Panc1 (cell line): ENCODE results near the gene CACNB1. TPM values are rescaled to one million over a fixed set of nuclear protein-coding genes. Genes with fewer than 3 reads are reported as not detected.

Experiments
- ATAC-seq: fragments of 200-7000 bp; cut with Tn5 transposase; 2 replicates; pipeline ENCODE4 v1.9.1; 2020; ENCODE audit warnings: mild to moderate bottlenecking, moderate library complexity
- BruUV-seq: library from RNA; stranded (reverse); fragments of 400-500 nt; replicated peaks from 2 replicates; lab custom pipeline; 2021; lab: Mats Ljungman, UMichigan
- CTCF ChIA-PET: fragments of 300-600 bp; sonication (Branson Sonifier 250); formaldehyde crosslinking; loops from one replicate; lab custom pipeline; 2022; ENCODE audit warnings: antibody characterized with exemption; lab: Charles Lee
- POLR2A ChIA-PET: fragments of 300-600 bp; sonication (Branson Sonifier 250); formaldehyde crosslinking; loops from one replicate; lab custom pipeline; 2022; ENCODE audit warnings: antibody characterized with exemption; lab: Charles Lee
- DNase-seq: peaks from one replicate; pipeline ENCODE4 v3.0.0-alpha.2; 2010; ENCODE audit warnings: low read depth, low spot score
- H3K27ac ChIP-seq: 2 replicates; pipeline ENCODE4 v1.5.1; 2011; ENCODE audit warnings: mild to moderate bottlenecking, low read length, inconsistent platforms
- H3K27me3 ChIP-seq: fragments of 200-500 bp; sonication (Bioruptor generic); 2 replicates; pipeline ENCODE4 v1.6.0; 2014; ENCODE audit warnings: low read length, inconsistent platforms; ENCODE audit not compliant: control insufficient read depth, insufficient read depth
- H3K36me3 ChIP-seq: fragments of 200-500 bp; sonication (Bioruptor generic); 2 replicates; pipeline ENCODE4 v1.5.1; 2014; ENCODE audit warnings: inconsistent platforms, mild to moderate bottlenecking, low read length, moderate library complexity; ENCODE audit not compliant: control insufficient read depth, insufficient read depth
- H3K4me1 ChIP-seq: 2 replicates; pipeline ENCODE4 v1.5.1; 2011; ENCODE audit warnings: inconsistent platforms, mild to moderate bottlenecking, low read length, moderate library complexity; ENCODE audit not compliant: control insufficient read depth, insufficient read depth
- H3K4me3 ChIP-seq, 2 experiments: 2 replicates each; pipeline ENCODE4 v1.5.1; 2011 to 2012; ENCODE audit warnings: low read depth in 2 of 2, low read length in 2 of 2, mild to moderate bottlenecking in 2 of 2, inconsistent platforms in 1 of 2, moderate library complexity in 1 of 2
- H3K9me3 ChIP-seq: fragments of 200-500 bp; sonication (Bioruptor generic); 2 replicates; pipeline ENCODE4 v1.5.1; 2014; ENCODE audit warnings: low read depth, mild to moderate bottlenecking, inconsistent platforms, low read length, moderate library complexity; ENCODE audit not compliant: control insufficient read depth, insufficient read depth
- POLR2AphosphoS5 ChIP-seq: IDR thresholded peaks from 2 replicates; pipeline ENCODE4 v1.6.1; 2012; ENCODE audit warnings: mild to moderate bottlenecking, low read depth, low read length, moderate library complexity
- SIN3A ChIP-seq: IDR thresholded peaks from 2 replicates; pipeline ENCODE4 v1.6.1; 2012; ENCODE audit warnings: low read depth, mild to moderate bottlenecking, low read length, moderate library complexity, borderline replicate concordance; ENCODE audit not compliant: insufficient read depth
- TCF7L2 ChIP-seq: IDR thresholded peaks from 2 replicates; pipeline ENCODE4 v1.6.1; 2011; ENCODE audit warnings: mild to moderate bottlenecking, low read depth, low read length, inconsistent platforms
- in situ Hi-C: cut with HindIII; loops from 2 replicates; pipeline ENCODE4 v1.10.0; 2016; ENCODE audit warnings: low sequenced_read_pairs, low pct_unique_long_range_greater_than_20kb
- intact Hi-C: fragments of 100-400 bp; cut with micrococcal nuclease; formaldehyde crosslinking; loops from one replicate; pipeline ENCODE4 v1.10.0; 2022; ENCODE audit not compliant: unreplicated experiment
- total RNA-seq: library from RNA; stranded (reverse); gene quantifications from one replicate; pipeline ENCODE4 v1.2.1, GENCODE V29; 2021; ENCODE audit not compliant: unreplicated experiment
- TF ChIP-seq, protein P1 (sequence below), 2 experiments: IDR thresholded peaks; 2 replicates each; pipeline ENCODE4 v1.6.1; 2011 to 2012; ENCODE audit warnings: low read depth in 2 of 2, control low read depth in 1 of 2, low read length in 1 of 2, mild to moderate bottlenecking in 1 of 2, moderate library complexity in 1 of 2; ENCODE audit not compliant: insufficient read depth in 1 of 2
- TF ChIP-seq, protein P2 (sequence below): fragments of 450-650 bp; IDR thresholded peaks from 2 replicates; pipeline ENCODE4 v1.5.1; 2017; ENCODE audit warnings: mild to moderate bottlenecking

CACNB1 gene
- total RNA-seq, 1 experiment from 2014 or later = 14.9 TPM

DNA sequence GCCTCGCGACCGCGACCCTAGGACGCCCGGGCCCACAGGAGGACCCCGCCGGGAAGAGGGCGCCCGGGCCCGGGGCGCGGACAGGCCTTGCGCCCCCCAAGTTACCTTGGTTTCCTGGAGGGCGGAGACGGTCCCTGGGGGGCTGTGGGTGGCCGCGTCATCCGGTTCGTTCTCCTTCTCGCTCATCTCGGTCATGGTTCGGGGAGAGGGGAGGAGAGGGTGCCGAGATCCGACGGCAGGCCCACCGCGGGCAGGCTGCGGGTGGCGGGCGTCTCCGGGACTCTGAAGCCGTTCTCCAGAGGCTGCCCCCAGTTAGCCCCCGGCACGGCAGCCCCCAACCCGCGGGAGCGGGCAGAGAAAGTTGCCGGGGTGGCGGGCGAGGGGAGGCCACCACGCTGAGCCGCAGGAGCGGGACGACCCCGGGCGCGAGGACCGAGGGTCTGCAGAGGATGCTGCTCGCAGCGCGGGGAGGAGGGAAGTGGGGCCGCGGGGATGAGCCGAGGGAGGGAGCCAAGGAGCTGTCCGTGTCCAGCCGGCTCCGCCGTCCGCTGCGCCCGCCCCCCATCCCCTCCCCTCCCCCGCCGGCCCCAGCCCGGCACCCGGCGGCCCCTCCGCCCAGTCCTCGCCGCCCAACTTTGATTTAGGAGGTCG is 28.0 kb upstream of the CACNB1 start, which contains the start of gene STAC2:
Gene STAC2 (minus strand): TSS at position 638 of the 651 bp plus-strand sequence. CDS start 443 bp downstream, at position 195.
- no peaks in the 10 kb centered on the region for H3K4me1 ChIP-seq
- no peak for ATAC-seq
- no peak for TF ChIP-seq TCF7L2
- TF ChIP-seq, protein P1, sequence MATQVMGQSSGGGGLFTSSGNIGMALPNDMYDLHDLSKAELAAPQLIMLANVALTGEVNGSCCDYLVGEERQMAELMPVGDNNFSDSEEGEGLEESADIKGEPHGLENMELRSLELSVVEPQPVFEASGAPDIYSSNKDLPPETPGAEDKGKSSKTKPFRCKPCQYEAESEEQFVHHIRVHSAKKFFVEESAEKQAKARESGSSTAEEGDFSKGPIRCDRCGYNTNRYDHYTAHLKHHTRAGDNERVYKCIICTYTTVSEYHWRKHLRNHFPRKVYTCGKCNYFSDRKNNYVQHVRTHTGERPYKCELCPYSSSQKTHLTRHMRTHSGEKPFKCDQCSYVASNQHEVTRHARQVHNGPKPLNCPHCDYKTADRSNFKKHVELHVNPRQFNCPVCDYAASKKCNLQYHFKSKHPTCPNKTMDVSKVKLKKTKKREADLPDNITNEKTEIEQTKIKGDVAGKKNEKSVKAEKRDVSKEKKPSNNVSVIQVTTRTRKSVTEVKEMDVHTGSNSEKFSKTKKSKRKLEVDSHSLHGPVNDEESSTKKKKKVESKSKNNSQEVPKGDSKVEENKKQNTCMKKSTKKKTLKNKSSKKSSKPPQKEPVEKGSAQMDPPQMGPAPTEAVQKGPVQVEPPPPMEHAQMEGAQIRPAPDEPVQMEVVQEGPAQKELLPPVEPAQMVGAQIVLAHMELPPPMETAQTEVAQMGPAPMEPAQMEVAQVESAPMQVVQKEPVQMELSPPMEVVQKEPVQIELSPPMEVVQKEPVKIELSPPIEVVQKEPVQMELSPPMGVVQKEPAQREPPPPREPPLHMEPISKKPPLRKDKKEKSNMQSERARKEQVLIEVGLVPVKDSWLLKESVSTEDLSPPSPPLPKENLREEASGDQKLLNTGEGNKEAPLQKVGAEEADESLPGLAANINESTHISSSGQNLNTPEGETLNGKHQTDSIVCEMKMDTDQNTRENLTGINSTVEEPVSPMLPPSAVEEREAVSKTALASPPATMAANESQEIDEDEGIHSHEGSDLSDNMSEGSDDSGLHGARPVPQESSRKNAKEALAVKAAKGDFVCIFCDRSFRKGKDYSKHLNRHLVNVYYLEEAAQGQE (IDR thresholded peaks at IDR 0.05; ENCODE audit: insufficient read depth in 1 of 2, low read depth in 2 of 2, low read length in 1 of 2) = no peak
- no peak for TF ChIP-seq POLR2AphosphoS5
- TF ChIP-seq, protein P2, sequence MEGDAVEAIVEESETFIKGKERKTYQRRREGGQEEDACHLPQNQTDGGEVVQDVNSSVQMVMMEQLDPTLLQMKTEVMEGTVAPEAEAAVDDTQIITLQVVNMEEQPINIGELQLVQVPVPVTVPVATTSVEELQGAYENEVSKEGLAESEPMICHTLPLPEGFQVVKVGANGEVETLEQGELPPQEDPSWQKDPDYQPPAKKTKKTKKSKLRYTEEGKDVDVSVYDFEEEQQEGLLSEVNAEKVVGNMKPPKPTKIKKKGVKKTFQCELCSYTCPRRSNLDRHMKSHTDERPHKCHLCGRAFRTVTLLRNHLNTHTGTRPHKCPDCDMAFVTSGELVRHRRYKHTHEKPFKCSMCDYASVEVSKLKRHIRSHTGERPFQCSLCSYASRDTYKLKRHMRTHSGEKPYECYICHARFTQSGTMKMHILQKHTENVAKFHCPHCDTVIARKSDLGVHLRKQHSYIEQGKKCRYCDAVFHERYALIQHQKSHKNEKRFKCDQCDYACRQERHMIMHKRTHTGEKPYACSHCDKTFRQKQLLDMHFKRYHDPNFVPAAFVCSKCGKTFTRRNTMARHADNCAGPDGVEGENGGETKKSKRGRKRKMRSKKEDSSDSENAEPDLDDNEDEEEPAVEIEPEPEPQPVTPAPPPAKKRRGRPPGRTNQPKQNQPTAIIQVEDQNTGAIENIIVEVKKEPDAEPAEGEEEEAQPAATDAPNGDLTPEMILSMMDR = no peak
- no peak for TF ChIP-seq SIN3A
- peak within 1 kb of the TSS in 1 of 2 experiments; percentile 17; a peak in 1 of 4 replicates for H3K4me3 ChIP-seq
- H3K9me3 ChIP-seq = no peaks in the 10 kb centered on the region
- ChIA-PET CTCF (no interaction called here), POLR2A (no interaction called here)
- H3K36me3 ChIP-seq = no peaks in the 10 kb centered on the region
- H3K27me3 ChIP-seq = no peaks in the 10 kb centered on the region; the same call in 1 of the 2 replicates
- no TSS peak for BruUV-seq
- in situ Hi-C loops (no loop called here), intact Hi-C loops (no loop called here)
- no peak for DNase-seq
- H3K27ac ChIP-seq = no peak within 1 kb of the TSS

DNA sequence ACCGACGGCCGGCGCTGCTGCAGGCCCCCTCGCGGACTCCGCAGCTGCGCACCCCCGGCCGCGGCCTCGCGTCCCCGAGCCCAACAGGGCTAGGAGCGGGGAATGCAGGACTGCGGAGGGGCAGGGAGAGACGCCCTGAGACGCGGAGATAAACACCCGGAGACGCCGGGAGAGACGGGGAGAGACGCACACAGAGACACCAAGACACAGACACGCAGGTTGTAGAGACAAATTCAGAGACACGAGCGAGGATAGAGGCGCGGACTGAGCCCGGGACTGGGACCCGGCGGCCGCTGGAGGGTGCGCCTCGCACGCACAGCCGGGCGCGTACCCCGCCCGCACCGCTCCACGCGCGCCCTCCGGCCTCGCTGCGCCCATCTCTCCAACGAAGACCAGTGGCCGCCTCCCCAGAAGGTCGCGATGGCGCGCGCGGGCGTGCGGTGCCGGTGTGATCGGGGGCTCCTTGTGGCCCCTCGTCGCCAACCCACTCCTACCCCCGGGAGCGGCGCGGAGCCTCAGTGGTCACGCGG is 27.4 kb upstream of the CACNB1 start:
- CTCF ChIA-PET = no interaction called here
- POLR2A ChIA-PET = no interaction called here
- H3K9me3 ChIP-seq = no peaks in the 10 kb centered on the region
- peak; percentile 27; the same call in 1 of the 2 replicates for ATAC-seq
- no peaks in the 10 kb centered on the region for H3K36me3 ChIP-seq
- TF ChIP-seq TCF7L2 (no peak), SIN3A (no peak), POLR2AphosphoS5 (no peak)
- TF ChIP-seq, protein P1 (IDR thresholded peaks at IDR 0.05; ENCODE audit: insufficient read depth in 1 of 2, low read depth in 2 of 2, low read length in 1 of 2) = no peak
- TF ChIP-seq, protein P2 = no peak
- in situ Hi-C loops (no loop called here), intact Hi-C loops (no loop called here)
- no peak overlapping the region for H3K27ac ChIP-seq
- peak overlapping the region in 1 of 2 experiments; percentile 17; a peak in 1 of 4 replicates for H3K4me3 ChIP-seq
- DNase-seq = no peak
- H3K27me3 ChIP-seq = no peaks in the 10 kb centered on the region; the same call in 1 of the 2 replicates
- no peaks in the 10 kb centered on the region for H3K4me1 ChIP-seq
- no TSS peak for BruUV-seq
